Neuronal stem cell (in vitro differentiated cells): ENCODE results near the gene HDAC4.

Experiments used
- DNase-seq: peaks from one replicate; pipeline ENCODE4 v3.0.0-alpha.2; 2013; ENCODE audit warnings: low spot score
- H2AFZ ChIP-seq: one replicate; pipeline ENCODE4 v1.6.1; 2013; ENCODE audit warnings: mild to moderate bottlenecking, low read length, inconsistent platforms
- H2AK5ac ChIP-seq: 2 replicates; pipeline ENCODE4 v1.6.1; 2013; ENCODE audit warnings: low read depth, mild to moderate bottlenecking, inconsistent platforms, low read length, moderate library complexity, mixed read lengths
- H2BK120ac ChIP-seq: 2 replicates; pipeline ENCODE4 v1.6.1; 2013; ENCODE audit warnings: low read depth, mild to moderate bottlenecking, inconsistent platforms, low read length, moderate library complexity, mixed read lengths
- H2BK12ac ChIP-seq: one replicate; pipeline ENCODE4 v1.6.1; 2013; ENCODE audit warnings: low read length, inconsistent platforms
- H2BK15ac ChIP-seq: 2 replicates; pipeline ENCODE4 v1.6.1; 2013; ENCODE audit warnings: mild to moderate bottlenecking, low read length, inconsistent platforms, mixed read lengths
- H2BK5ac ChIP-seq: one replicate; pipeline ENCODE4 v1.6.1; 2013; ENCODE audit warnings: inconsistent platforms, mild to moderate bottlenecking, low read length, moderate library complexity
- H3K14ac ChIP-seq: one replicate; pipeline ENCODE4 v1.6.1; 2013; ENCODE audit warnings: low read length, inconsistent platforms
- H3K18ac ChIP-seq: 2 replicates; pipeline ENCODE4 v1.6.1; 2013; ENCODE audit warnings: low read length, inconsistent platforms
- H3K23ac ChIP-seq: 2 replicates; pipeline ENCODE4 v1.6.1; 2013; ENCODE audit warnings: low read depth, mild to moderate bottlenecking, mixed read lengths, low read length, inconsistent platforms; ENCODE audit not compliant: poor library complexity
- H3K27ac ChIP-seq: replicated peaks from 3 replicates; pipeline ENCODE4 v1.5.1; 2013; ENCODE audit warnings: low read length, inconsistent platforms
- H3K27me3 ChIP-seq, 3 experiments: 2 replicates each; pipeline ENCODE4 v1.6.1; 2013; ENCODE audit warnings: low read length in 3 of 3, mild to moderate bottlenecking in 2 of 3, inconsistent platforms in 1 of 3, low read depth in 1 of 3, mixed read lengths in 1 of 3, moderate library complexity in 1 of 3; ENCODE audit not compliant: control insufficient read depth in 3 of 3, insufficient read depth in 3 of 3
- H3K36me3 ChIP-seq, 2 donors: replicated peaks in 1 of 2; 2 replicates each; pipeline ENCODE4 v1.6.1; 2013; ENCODE audit warnings: low read length in 2 of 2; ENCODE audit not compliant: control insufficient read depth in 2 of 2, insufficient read depth in 2 of 2
- H3K4ac ChIP-seq: 2 replicates; pipeline ENCODE4 v1.6.1; 2013; ENCODE audit warnings: inconsistent platforms, mild to moderate bottlenecking, low read length, moderate library complexity
- H3K4me1 ChIP-seq, 2 donors: 1 replicate in 1 of 2; 2 replicates in 1 of 2; pipeline ENCODE4 v1.6.1; 2013; ENCODE audit warnings: low read length in 2 of 2, low read depth in 1 of 2; ENCODE audit not compliant: control insufficient read depth in 2 of 2, insufficient read depth in 1 of 2
- H3K4me2 ChIP-seq: one replicate; pipeline ENCODE4 v1.6.1; 2013; ENCODE audit warnings: mild to moderate bottlenecking, low read length, inconsistent platforms; ENCODE audit not compliant: insufficient read depth, poor library complexity, severe bottlenecking
- H3K4me3 ChIP-seq, 2 donors: 2 replicates each; pipeline ENCODE4 v1.5.1; 2013; ENCODE audit warnings: low read length in 2 of 2, mild to moderate bottlenecking in 2 of 2, inconsistent platforms in 1 of 2, moderate library complexity in 1 of 2
- H3K79me1 ChIP-seq: one replicate; pipeline ENCODE4 v1.6.1; 2013; ENCODE audit warnings: low read depth, mild to moderate bottlenecking, inconsistent platforms, low read length, moderate library complexity
- H3K9ac ChIP-seq: one replicate; pipeline ENCODE4 v1.6.1; 2013; ENCODE audit warnings: mild to moderate bottlenecking, low read depth, low read length, inconsistent platforms; ENCODE audit not compliant: poor library complexity
- H3K9me3 ChIP-seq, 2 donors: replicated peaks in 1 of 2; 2 replicates each; pipeline versions ENCODE3 to v1.6.1; 2013; ENCODE audit warnings: low read length in 2 of 2, mild to moderate bottlenecking in 2 of 2, inconsistent platforms in 1 of 2, low read depth in 1 of 2, mixed read lengths in 1 of 2, moderate library complexity in 1 of 2; ENCODE audit not compliant: control insufficient read depth in 2 of 2, insufficient read depth in 1 of 2
- H4K8ac ChIP-seq: one replicate; pipeline ENCODE4 v1.6.1; 2013; ENCODE audit warnings: low read depth, mild to moderate bottlenecking, inconsistent platforms, low read length, moderate library complexity
- H4K91ac ChIP-seq: one replicate; pipeline ENCODE4 v1.6.1; 2013; ENCODE audit warnings: low read length, low read depth, mild to moderate bottlenecking, inconsistent platforms; ENCODE audit not compliant: poor library complexity
- WGBS, 2 donors: extraction: QIAGEN DNeasy Blood & Tissue Kit; methylation state at CpG; one replicate each; pipeline ENCODE4 v1.1.7; 2013; ENCODE audit warnings: missing lambda C conversion rate in 2 of 2, mixed read lengths in 1 of 2; ENCODE audit not compliant: insufficient read length in 2 of 2, insufficient replicate concordance in 1 of 2; ENCODE audit errors: extremely low coverage in 2 of 2; 5-methylcytosine and 5-hydroxymethylcytosine counted together

The HDAC4 gene

DNA sequence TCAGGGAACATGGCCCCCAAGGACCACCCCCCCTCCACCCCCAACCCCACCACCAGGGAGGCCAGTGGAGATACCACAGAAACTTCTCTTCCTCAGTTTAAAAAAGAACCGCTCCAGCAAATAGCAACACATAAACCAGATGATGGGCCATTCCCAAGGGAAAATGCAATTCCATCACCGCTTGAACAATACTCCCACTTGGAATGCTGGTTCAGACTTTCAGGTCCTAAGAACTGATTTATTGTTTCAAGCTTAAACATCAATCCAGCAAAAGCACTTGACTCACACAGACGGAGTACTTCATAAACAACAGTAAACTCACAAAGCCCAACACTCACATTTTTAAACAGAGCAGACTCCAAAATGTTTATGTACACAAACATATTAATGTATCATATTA lies 6.9 kb downstream of the HDAC4 start:
- DNase-seq, result no peak
- H2AK5ac ChIP-seq, result no peak overlapping the region
- H2AFZ ChIP-seq, result no peak overlapping the region
- H4K91ac ChIP-seq, result no peak overlapping the region
- H3K14ac ChIP-seq, result no peak overlapping the region
- no peak overlapping the region for H3K23ac ChIP-seq
- H2BK5ac ChIP-seq, result no peak overlapping the region
- H3K9me3 ChIP-seq, result peaks cover 0 to 11% of the 10 kb centered on the region in 2 donors
- H3K4me2 ChIP-seq, result no peak overlapping the region
- H4K8ac ChIP-seq, result no peak overlapping the region
- H2BK120ac ChIP-seq, result no peak overlapping the region
- peaks cover 1 to 19% of the 10 kb centered on the region in 2 donors for H3K36me3 ChIP-seq
- no peaks in the 10 kb centered on the region for H3K27me3 ChIP-seq
- H3K4ac ChIP-seq, result no peak overlapping the region
- H2BK12ac ChIP-seq, result no peak overlapping the region
- no peak overlapping the region for H3K27ac ChIP-seq
- WGBS, 2 donors, result no CpG with 5 or more reads among the region's 3 CpGs
- H3K79me1 ChIP-seq, result peaks cover 29% of the 10 kb centered on the region
- H3K9ac ChIP-seq, result no peak overlapping the region
- no peak overlapping the region for H3K4me3 ChIP-seq
- H3K18ac ChIP-seq, result no peak overlapping the region
- peaks cover 13 to 17% of the 10 kb centered on the region in 2 donors for H3K4me1 ChIP-seq
- H2BK15ac ChIP-seq, result no peak overlapping the region

- Histone ChIP-seq H3K4me2 (no peak overlapping the region), H3K9ac (peak overlapping the region; percentile 45), H3K4me1 (peaks cover 9 to 15% of the 10 kb centered on the region in 2 donors), H3K18ac (no peak overlapping the region), H3K23ac (peak overlapping the region; percentile 35), H3K9me3 (peaks cover 0 to 11% of the 10 kb centered on the region in 2 donors), H3K27ac (no peak overlapping the region), H2AK5ac (no peak overlapping the region), H2BK5ac (no peak overlapping the region), H4K91ac (no peak overlapping the region), H3K27me3 (no peaks in the 10 kb centered on the region), H3K14ac (no peak overlapping the region), H2BK120ac (no peak overlapping the region), H2BK15ac (no peak overlapping the region), H3K36me3 (peaks cover 1 to 19% of the 10 kb centered on the region in 2 donors), H3K4me3 (no peak overlapping the region), H2AFZ (no peak overlapping the region), H3K79me1 (peaks cover 31% of the 10 kb centered on the region), H3K4ac (no peak overlapping the region), H2BK12ac (no peak overlapping the region), H4K8ac (no peak overlapping the region)
- WGBS, 2 donors, result no CpG with 5 or more reads among the region's 7 CpGs
- DNase-seq, result no peak
These were observed 7.4 kb downstream of the HDAC4 start for GRCh38 chr2:239393388-239393940.

DNA sequence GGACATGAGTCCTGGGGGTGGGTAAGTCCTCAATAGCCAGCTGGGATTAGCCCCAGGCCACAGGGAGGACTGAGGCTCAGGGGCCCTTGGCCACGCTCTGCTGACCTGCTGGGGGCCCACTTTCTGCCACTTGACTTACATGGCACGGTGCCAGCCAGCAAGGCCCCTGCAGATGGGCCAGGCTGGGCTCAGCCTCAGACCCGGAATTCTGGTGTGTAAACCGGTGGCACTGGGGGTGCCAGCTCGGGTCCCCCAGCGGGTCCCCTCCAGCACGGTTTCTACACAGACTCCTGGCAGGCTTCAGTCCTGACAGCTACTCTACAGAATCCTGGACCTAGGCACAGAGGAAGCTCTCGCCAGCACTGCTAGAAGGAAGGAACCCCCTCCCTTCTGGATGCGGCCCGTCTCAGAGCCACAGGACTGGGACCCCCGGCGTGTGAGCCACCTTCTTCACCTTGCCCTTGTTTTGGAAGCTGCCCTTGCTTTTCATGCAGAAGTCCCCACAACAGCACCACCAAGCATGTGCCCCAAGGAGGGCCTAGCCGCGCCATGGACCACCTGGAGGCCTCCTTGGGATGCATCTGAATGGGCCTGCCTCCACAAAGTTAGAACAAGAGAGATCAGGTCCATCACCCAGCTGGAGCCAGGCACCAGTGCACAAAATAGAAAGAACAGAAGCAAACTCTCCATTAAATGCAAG lies 8.0 kb downstream of the HDAC4 start:
- Histone ChIP-seq H2BK15ac (no peak overlapping the region), H3K4ac (no peak overlapping the region), H2AK5ac (no peak overlapping the region), H2BK120ac (no peak overlapping the region), H2BK5ac (no peak overlapping the region), H3K23ac (peak overlapping the region; percentile 35), H3K4me1 (peaks cover 3 to 13% of the 10 kb centered on the region in 2 donors), H3K27me3 (no peaks in the 10 kb centered on the region), H4K91ac (no peak overlapping the region), H2AFZ (no peak overlapping the region), H3K9ac (no peak overlapping the region), H3K79me1 (peaks cover 32% of the 10 kb centered on the region), H3K4me3 (no peak overlapping the region), H3K18ac (peak overlapping the region; percentile 40), H3K14ac (no peak overlapping the region), H2BK12ac (no peak overlapping the region), H3K36me3 (peaks cover 1 to 22% of the 10 kb centered on the region in 2 donors), H3K9me3 (peaks cover 0 to 11% of the 10 kb centered on the region in 2 donors), H4K8ac (no peak overlapping the region), H3K27ac (no peak overlapping the region), H3K4me2 (no peak overlapping the region)
- no peak for DNase-seq
- WGBS, 2 donors, result no CpG with 5 or more reads among the region's 14 CpGs

DNA sequence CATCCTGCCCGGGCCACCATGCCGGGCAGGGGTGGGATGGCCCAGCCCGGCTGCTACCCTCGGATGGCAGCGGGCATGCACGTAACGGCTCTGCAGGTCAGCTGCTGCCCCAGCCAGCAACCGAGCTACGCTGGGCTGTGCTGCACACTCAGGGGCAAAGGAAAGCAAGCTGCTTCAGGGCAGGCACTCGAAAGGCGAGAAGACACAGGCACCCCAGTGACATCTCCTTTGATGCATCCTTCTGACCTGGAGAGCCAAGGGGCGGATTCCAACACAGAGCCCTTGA lies 8.8 kb downstream of the HDAC4 start:
- Histone ChIP-seq H4K8ac (no peak overlapping the region), H4K91ac (no peak overlapping the region), H3K14ac (no peak overlapping the region), H3K27ac (no peak overlapping the region), H3K36me3 (peaks cover 3 to 20% of the 10 kb centered on the region in 2 donors), H3K4me1 (peaks cover 0 to 13% of the 10 kb centered on the region in 2 donors), H2BK5ac (no peak overlapping the region), H2BK120ac (no peak overlapping the region), H3K9ac (no peak overlapping the region), H3K9me3 (peaks cover 0 to 11% of the 10 kb centered on the region in 2 donors), H3K4me2 (no peak overlapping the region), H3K18ac (no peak overlapping the region), H2BK15ac (no peak overlapping the region), H3K23ac (no peak overlapping the region), H3K79me1 (peaks cover 26% of the 10 kb centered on the region), H2AFZ (no peak overlapping the region), H2BK12ac (no peak overlapping the region), H3K27me3 (no peaks in the 10 kb centered on the region), H2AK5ac (no peak overlapping the region), H3K4ac (no peak overlapping the region), H3K4me3 (no peak overlapping the region)
- no peak for DNase-seq
- no CpG with 5 or more reads among the region's 12 CpGs for WGBS, 2 donors
